ENCODE measurements around the gene ZNF695. TPM values are rescaled to one million over a fixed set of nuclear protein-coding genes. Genes with fewer than 3 reads are reported as not detected.

Gene ZNF695
- total RNA-seq, 2 donors from 2014 or later, result 0.09 to 0.74 TPM

DNA sequence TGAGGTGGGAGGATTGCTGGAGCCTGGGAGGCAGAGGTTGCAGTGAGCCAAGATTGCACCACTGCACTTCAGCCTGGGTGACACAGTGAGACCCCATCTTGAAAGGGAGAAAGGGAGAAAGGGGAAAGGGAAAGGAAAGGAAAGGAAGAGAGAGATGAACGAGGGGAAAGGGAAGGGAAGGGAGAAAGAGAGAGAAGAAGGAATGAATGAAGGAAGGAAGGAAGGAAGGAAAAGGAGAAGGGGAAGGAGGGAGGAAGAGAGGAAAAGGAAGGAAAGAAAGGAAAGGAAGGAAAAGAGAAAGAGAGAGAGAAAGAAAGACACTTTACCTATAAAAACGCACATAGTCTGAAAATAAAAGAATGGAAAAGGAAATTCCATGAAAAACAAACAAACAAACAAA lies 18.0 kb downstream of the ZNF695 start:
- Histone ChIP-seq H3K36me3 (no peaks in the 10 kb centered on the region), H3K27me3 (replicated peaks; ENCODE audit: insufficient read depth) (no peaks in the 10 kb centered on the region), H3K27ac (no peak overlapping the region), H3K4me1 (replicated peaks) (no peaks in the 10 kb centered on the region), H3K9me3 (no peaks in the 10 kb centered on the region), H3K4me3 (no peak overlapping the region)
- no peak for TF ChIP-seq POLR2AphosphoS5 (IDR thresholded peaks at IDR 0.05)
- TF ChIP-seq, protein P1, sequence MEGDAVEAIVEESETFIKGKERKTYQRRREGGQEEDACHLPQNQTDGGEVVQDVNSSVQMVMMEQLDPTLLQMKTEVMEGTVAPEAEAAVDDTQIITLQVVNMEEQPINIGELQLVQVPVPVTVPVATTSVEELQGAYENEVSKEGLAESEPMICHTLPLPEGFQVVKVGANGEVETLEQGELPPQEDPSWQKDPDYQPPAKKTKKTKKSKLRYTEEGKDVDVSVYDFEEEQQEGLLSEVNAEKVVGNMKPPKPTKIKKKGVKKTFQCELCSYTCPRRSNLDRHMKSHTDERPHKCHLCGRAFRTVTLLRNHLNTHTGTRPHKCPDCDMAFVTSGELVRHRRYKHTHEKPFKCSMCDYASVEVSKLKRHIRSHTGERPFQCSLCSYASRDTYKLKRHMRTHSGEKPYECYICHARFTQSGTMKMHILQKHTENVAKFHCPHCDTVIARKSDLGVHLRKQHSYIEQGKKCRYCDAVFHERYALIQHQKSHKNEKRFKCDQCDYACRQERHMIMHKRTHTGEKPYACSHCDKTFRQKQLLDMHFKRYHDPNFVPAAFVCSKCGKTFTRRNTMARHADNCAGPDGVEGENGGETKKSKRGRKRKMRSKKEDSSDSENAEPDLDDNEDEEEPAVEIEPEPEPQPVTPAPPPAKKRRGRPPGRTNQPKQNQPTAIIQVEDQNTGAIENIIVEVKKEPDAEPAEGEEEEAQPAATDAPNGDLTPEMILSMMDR (IDR thresholded peaks at IDR 0.05), result no peak
- no peak for TF ChIP-seq POLR2A (IDR thresholded peaks at IDR 0.05)
- intact Hi-C loops (cut with DNase I), result no loop called here
- DNase-seq (ENCODE audit: low spot score), result no peak
- 94% methylated on average over 2 of the region's 2 CpGs for WGBS

DNA sequence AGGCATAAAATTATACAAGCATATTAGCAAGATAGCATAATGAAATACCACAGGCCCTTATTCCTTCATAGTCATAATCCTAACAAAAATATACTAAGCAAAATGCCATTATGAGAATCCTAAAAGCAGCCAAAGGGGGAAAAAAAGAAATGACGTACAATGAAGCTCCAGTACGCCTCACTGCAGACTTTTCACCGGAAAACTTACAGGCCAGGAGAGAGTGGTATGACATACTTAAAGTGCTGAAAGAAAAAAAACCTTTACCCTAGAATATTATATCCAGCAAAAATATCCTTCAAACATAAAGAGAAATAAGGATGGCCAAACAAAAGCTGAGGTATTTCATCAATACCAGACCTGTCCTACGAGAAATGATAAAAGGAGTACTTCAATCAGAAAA lies 19.5 kb downstream of the ZNF695 start:
- Histone ChIP-seq H3K27ac (no peak overlapping the region), H3K4me1 (replicated peaks) (no peaks in the 10 kb centered on the region), H3K4me3 (no peak overlapping the region), H3K27me3 (replicated peaks; ENCODE audit: insufficient read depth) (no peaks in the 10 kb centered on the region), H3K36me3 (no peaks in the 10 kb centered on the region), H3K9me3 (no peaks in the 10 kb centered on the region)
- intact Hi-C loops (cut with DNase I), result no loop called here
- 80% methylated on average over 4 of the region's 4 CpGs for WGBS
- TF ChIP-seq, protein P1 (IDR thresholded peaks at IDR 0.05), result no peak
- TF ChIP-seq POLR2A (IDR thresholded peaks at IDR 0.05), result no peak
- no peak for TF ChIP-seq POLR2AphosphoS5 (IDR thresholded peaks at IDR 0.05)
- DNase-seq (ENCODE audit: low spot score), result no peak

DNA sequence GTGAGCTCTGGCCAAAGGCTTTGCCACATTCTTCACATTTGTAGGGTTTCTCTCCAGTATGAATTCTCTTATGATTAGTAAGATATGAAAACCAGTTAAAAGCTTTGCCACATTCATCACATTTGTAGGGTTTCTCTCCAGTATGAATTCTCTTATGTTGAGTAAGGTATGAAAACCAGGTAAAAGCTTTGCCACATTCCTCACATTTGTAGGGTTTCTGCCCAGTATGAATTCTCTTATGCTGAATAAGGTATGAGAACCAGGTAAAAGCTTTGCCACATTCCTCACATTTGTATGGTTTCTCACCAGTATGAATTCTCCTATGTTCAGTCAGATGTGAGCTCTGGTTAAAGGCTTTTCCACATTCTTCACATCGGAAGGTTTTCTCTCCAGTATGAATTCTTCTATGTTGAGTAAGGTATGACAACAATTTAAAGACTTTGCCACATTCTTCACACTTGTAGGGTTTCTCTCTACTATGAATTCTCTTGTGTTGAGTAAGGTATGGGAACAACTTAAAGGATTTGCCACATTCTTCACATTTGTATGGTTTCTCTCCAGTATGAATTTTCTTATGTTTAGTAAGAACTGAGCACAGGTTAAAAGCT lies 20.7 kb downstream of the ZNF695 start:
- Histone ChIP-seq H3K36me3 (no peaks in the 10 kb centered on the region), H3K4me1 (replicated peaks) (no peaks in the 10 kb centered on the region), H3K27ac (no peak overlapping the region), H3K9me3 (no peaks in the 10 kb centered on the region), H3K4me3 (no peak overlapping the region), H3K27me3 (replicated peaks; ENCODE audit: insufficient read depth) (no peaks in the 10 kb centered on the region)
- intact Hi-C loops (cut with DNase I), result no loop called here
- DNase-seq (ENCODE audit: low spot score), result no peak
- WGBS, result 90% methylated on average over 1 of the region's 1 CpG
- no peak for TF ChIP-seq POLR2A (IDR thresholded peaks at IDR 0.05)
- TF ChIP-seq, protein P1 (IDR thresholded peaks at IDR 0.05), result no peak
- TF ChIP-seq POLR2AphosphoS5 (IDR thresholded peaks at IDR 0.05), result no peak

- Histone ChIP-seq H3K27ac (no peak overlapping the region), H3K9me3 (no peaks in the 10 kb centered on the region), H3K4me1 (replicated peaks) (no peaks in the 10 kb centered on the region), H3K4me3 (no peak overlapping the region), H3K27me3 (replicated peaks; ENCODE audit: insufficient read depth) (no peaks in the 10 kb centered on the region), H3K36me3 (no peaks in the 10 kb centered on the region)
- DNase-seq (ENCODE audit: low spot score), result no peak
- intact Hi-C loops (cut with DNase I), result no loop called here
- WGBS, result 98% methylated on average over 6 of the region's 6 CpGs
- TF ChIP-seq POLR2A (IDR thresholded peaks at IDR 0.05), result no peak
- no peak for TF ChIP-seq POLR2AphosphoS5 (IDR thresholded peaks at IDR 0.05)
- TF ChIP-seq, protein P1 (IDR thresholded peaks at IDR 0.05), result no peak
Observed at GRCh38 chr1:246978785-246979184, 29.1 kb downstream of the ZNF695 start.

DNA sequence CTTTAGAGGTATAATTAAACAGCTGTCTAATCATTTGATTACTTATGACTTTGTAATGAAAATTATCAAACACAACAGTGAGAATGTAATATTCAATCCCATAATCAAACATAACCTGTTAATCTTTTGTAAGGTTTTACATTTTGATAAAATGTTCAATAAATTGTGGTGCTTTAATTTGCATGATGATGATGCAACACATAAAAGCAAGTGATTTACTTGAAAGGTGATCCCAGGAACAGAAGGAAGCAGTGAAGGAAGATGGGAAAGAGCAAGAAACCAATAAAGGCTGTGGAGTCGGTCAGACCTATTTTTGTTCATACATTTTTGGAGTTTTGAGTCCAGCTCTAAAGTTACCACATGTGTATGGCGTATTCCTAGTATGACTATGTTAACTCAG lies 29.6 kb downstream of the ZNF695 start:
- Histone ChIP-seq H3K4me1 (replicated peaks) (no peaks in the 10 kb centered on the region), H3K36me3 (no peaks in the 10 kb centered on the region), H3K4me3 (no peak overlapping the region), H3K9me3 (no peaks in the 10 kb centered on the region), H3K27ac (no peak overlapping the region), H3K27me3 (replicated peaks; ENCODE audit: insufficient read depth) (no peaks in the 10 kb centered on the region)
- intact Hi-C loops (cut with DNase I), result no loop called here
- no peak for DNase-seq (ENCODE audit: low spot score)
- 95% methylated on average over 2 of the region's 2 CpGs for WGBS
- TF ChIP-seq, protein P1 (IDR thresholded peaks at IDR 0.05), result no peak
- TF ChIP-seq POLR2AphosphoS5 (IDR thresholded peaks at IDR 0.05) (no peak), POLR2A (IDR thresholded peaks at IDR 0.05) (no peak)

All from prostate gland (tissue), 2 donors.